ELR (cell line): Measurements from ENCODE around the gene GRAMD2A.

ENCODE experiments used
- DNase-seq: peaks from one replicate; pipeline ENCODE4 v3.0.0-alpha.2; 2015; ENCODE audit warnings: low read depth

Gene GRAMD2A

GRCh38 chr15:72167445-72167844, 30.1 kb downstream of the GRAMD2A start:
- DNase-seq = no peak

- no peak for DNase-seq
Measured at GRCh38 chr15:72166716-72167417, 30.7 kb downstream of the GRAMD2A start.

- DNase-seq = no peak
Measured at GRCh38 chr15:72163719-72164118, 33.9 kb downstream of the GRAMD2A start.

GRCh38 chr15:72162569-72162968, 35.0 kb downstream of the GRAMD2A start:
- DNase-seq = no peak

GRCh38 chr15:72161361-72162132, 36.0 kb downstream of the GRAMD2A start:
- no peak for DNase-seq

- no peak for DNase-seq
Measured at GRCh38 chr15:72160696-72161245, 36.8 kb downstream of the GRAMD2A start.

- no peak for DNase-seq
Measured at GRCh38 chr15:72156928-72157327, 40.7 kb downstream of the GRAMD2A start.

- peak; percentile 83 for DNase-seq
Measured at GRCh38 chr15:72155635-72156616, 41.7 kb downstream of the GRAMD2A start.

- DNase-seq = peak; percentile 29
Measured at GRCh38 chr15:72155003-72155621, 42.5 kb downstream of the GRAMD2A start.

- DNase-seq = no peak
Measured at GRCh38 chr15:72154316-72154715, 43.3 kb downstream of the GRAMD2A start.

- DNase-seq = no peak
Measured at GRCh38 chr15:72153269-72154000, 44.2 kb downstream of the GRAMD2A start.

GRCh38 chr15:72147418-72147817, 50.2 kb downstream of the GRAMD2A start:
- no peak for DNase-seq

GRCh38 chr15:72146934-72147333, 50.7 kb downstream of the GRAMD2A start:
- DNase-seq = no peak

GRCh38 chr15:72146221-72146620, 51.4 kb downstream of the GRAMD2A start:
- DNase-seq = no peak

- no peak for DNase-seq
Measured at GRCh38 chr15:72141171-72142084, 56.2 kb downstream of the GRAMD2A start.

- no peak for DNase-seq
Measured at GRCh38 chr15:72140088-72140487, 57.5 kb downstream of the GRAMD2A start.

- no peak for DNase-seq
Measured at GRCh38 chr15:72139667-72140066, 57.9 kb downstream of the GRAMD2A start.

GRCh38 chr15:72136170-72137051, 61.2 kb downstream of the GRAMD2A start:
- no peak for DNase-seq

GRCh38 chr15:72135719-72136118, 61.9 kb downstream of the GRAMD2A start:
- DNase-seq = no peak
